GM18526 (cell line): ENCODE results near the gene TSFM.

Experiments
- POLR2A ChIP-seq: IDR thresholded peaks from 3 replicates; pipeline ENCODE4 v1.6.1; 2011; ENCODE audit not compliant: insufficient read length; ENCODE audit errors: extremely low read depth

TSFM gene

DNA sequence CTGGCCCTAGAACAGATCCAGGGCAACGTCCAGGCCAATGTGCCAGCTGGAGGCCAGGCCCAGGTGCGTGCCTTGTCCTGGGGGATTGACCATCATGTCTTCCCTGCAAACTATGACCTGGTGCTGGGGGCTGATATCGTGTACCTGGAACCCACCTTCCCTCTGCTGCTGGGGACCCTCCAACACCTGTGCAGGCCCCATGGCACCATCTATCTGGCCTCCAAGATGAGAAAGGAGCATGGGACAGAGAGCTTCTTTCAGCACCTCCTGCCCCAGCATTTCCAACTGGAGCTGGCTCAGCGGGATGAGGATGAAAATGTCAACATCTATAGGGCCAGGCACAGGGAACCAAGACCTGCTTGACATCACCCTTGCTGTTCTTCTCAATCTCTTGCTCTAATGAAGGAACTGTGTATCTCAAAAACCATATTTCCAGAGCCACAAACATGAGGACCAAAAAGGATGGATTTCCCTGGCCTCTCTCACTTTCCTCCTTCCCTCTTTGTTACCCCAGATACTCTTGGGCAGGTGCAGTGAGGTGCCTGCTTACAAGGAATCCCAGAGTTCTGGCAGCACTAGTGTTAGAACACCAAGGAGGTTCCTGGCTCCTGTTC lies 2.2 kb upstream of the TSFM start:
- no peak for TF ChIP-seq POLR2A

- TF ChIP-seq POLR2A = no peak
Observed at GRCh38 chr12:57781244-57781643, 1.3 kb upstream of the TSFM start.

DNA sequence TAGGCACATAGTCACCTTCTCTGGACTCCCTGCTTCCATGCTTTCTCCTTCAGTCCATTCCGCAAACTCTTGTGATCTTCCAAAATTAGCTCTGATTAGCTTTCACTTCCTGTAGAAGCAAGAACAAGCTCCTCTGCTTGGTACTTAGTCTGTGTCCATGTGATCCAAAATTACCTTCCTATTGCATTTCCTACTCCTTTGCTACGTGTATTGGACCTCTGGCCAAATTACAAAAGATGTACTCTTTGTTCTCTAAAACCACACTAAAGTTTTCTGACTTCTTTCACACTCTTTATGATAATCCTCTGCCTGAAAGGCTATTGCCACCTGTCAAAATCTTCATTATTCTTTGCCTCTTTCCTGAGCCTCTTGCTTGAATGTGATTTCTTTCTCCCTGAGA lies 786 bp upstream of the TSFM start:
- TF ChIP-seq POLR2A = no peak

DNA sequence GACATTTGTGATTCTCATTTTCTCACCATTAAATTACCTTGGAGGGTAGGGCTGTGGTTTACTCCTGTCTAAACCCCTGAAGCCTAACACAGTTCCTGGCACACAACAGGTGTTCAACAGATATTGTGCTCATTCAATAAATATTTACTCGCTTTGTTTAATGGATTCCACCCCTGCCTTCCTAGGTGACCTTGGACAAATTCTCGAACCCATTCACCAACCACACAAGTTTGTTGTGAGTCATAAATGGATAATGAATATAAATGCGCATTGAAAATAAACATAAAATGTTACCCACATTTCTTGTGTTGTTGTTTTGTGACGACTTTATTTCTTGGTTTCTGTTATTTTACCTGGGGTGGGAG lies 362 bp upstream of the TSFM start:
- TF ChIP-seq POLR2A = no peak

DNA sequence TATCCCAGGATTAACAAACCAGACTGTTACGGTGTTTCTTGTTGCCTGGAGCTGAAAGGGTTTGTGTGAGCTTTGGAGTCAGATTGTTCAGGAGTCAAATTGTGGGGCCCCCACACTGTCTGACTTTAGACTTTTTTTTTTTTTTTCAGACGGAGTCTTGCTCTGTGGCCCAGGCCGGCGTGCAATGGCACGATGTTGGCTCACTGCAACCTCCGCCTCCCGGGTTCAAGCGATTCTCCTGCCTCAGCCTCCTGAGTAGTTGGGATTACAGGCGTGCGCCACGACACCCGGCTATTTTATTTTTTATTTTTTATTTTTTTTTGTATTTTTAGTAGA lies 847 bp downstream of the TSFM start:
- no peak for TF ChIP-seq POLR2A

DNA sequence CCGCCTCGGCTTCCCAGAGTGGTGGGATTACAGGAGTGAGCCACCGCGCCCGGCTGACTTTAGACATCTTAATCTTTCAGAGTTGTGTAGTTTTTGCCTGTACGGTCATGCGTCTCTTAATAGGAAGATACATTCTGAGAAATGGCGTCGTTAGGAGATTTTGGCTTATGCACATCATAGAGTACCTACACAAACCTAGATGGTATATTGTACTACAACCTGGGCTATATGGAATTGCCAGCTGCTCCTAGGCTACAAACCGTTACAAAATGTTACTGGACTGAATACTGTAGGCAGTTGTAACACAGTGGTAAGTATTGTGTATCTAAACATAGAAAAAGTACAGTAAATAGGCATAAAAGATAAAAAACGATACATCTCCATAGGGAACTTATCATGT lies 1.3 kb downstream of the TSFM start:
- no peak for TF ChIP-seq POLR2A

GRCh38 chr12:57793920-57794319 lies 11.3 kb downstream of the TSFM start:
- no peak for TF ChIP-seq POLR2A

GRCh38 chr12:57795354-57795753 lies 12.8 kb downstream of the TSFM start:
- no peak for TF ChIP-seq POLR2A

- no peak for TF ChIP-seq POLR2A
Observed at GRCh38 chr12:57796996-57797395, 14.4 kb downstream of the TSFM start.

- TF ChIP-seq POLR2A = no peak
Observed at GRCh38 chr12:57797933-57798332, 15.3 kb downstream of the TSFM start.

DNA sequence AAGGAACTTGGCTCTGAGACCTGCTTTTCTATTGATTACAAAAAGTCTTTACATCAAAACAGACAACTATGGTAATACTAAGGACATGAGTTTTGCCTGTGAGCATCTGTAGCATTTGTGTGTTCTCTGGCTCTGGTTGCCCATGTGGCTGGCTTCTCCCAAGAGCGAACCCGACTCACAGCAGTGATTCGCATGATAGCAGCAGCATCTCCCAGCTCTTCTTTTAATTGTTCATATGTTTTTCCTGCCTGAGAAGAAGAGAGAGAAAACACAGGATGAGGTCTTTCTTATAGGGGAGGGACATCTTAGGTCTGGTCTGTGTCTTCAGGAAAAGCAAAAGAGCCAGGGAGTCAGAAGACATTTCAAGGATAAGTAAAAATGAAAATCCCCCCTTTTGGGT lies 18.4 kb downstream of the TSFM start:
- no peak for TF ChIP-seq POLR2A

DNA sequence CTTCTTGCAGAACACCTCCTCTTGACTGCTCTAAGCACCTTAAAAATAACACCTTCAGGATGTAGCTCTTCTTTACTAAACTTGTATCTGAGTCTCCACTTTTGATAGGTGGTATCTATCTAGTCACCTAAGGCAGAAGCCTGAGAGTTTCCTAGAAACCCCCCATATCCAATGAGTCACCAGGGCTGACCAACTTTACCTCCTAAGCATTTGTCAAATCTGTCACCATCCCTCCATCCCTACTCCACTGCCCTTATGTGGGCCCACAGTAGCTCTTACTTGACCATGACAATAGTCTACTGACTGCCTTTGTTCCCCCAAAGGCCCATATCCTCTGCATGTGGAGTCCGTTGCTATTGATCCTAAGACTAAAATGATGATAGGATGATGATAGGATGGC lies 20.0 kb downstream of the TSFM start:
- TF ChIP-seq POLR2A = no peak

DNA sequence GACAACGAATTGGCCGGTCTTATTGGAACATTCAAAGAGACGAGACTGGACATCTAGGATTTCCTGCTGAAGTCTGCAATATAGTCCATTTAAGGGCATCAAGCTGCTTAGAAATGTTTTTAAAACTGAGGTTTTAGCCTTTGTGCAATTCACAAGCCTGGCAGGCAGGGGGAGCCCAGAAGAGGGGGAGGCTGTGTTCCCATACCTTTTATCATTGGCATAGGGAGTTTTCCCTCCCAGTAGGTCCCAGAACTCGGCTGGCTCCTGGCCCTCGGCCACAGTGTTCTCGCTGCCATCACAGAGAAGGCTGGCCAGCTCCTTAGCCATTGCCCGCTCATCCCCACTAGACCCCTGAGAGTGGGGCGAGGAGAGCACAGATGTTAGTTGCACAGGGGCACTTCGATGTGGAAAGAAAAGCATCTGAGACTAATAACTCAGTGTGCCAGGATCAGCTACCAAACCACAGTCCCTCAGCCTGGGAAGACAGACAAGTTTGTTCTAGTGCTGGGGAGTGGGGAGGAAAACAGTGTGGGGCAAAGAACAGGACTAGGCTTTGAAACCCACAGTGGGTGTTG lies 20.8 kb downstream of the TSFM start:
- TF ChIP-seq POLR2A = no peak

- no peak for TF ChIP-seq POLR2A
Observed at GRCh38 chr12:57806677-57807076, 24.1 kb downstream of the TSFM start.

DNA sequence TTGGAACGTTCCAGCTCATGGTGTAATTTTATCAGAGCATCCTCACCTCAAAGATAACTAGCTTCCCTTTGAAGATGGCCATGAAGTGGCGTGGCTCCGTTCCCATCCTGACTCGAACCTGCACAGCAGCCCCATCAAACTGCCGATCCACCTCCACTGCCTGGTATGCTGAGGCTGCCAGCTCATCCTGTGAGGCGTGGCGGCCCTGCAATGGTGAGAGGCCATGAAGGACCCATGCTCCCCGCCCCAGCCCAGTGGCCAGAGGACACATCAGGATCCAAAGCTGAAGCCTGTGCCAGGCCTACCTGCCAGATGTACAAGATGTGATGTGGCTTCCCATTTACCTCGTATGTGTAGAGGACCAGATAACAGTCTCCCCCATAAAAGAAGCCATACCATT lies 24.7 kb downstream of the TSFM start:
- no peak for TF ChIP-seq POLR2A

- no peak for TF ChIP-seq POLR2A
Observed at GRCh38 chr12:57808351-57808750, 25.8 kb downstream of the TSFM start.

DNA sequence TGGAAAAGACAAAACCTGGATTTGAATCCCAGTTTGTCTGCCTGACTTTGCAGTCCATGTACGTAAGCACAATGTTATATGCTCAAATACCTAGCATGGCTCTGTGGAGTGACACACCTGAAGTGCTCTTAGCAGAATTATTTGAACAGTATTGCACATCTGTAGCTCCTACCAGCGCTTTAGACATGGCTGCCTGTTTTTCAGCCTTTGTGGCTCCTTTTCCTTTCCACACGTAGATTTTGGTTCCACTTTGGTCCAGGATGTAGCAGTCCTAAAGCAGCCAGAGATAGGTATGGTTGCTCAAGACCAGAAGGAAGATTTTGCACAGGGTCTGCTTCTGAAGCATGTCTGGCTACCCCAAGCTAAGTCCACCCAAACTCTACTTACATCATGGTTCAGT lies 26.8 kb downstream of the TSFM start:
- no peak for TF ChIP-seq POLR2A
